Measurements from ENCODE around the gene STARD13.

DNA sequence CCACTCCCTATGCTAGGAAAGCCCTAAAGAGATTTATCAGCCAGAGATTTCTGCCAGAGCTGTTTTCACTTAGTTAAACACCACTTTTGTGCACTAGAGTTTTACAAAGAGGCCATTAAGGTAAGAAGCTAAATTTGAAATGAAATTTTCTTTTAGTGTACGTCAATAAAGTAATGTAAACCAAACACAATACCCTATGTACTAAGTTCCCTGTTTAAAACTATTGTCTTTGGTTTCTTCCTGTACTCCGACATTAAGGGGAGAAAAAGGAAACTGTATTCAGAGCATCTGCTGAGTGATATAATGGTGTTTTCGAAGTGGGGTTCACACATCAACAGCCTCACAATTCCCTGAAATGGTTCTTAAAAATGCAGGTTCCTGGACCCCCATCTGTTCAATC is 40.7 kb upstream of the STARD13 start:
- TF ChIP-seq, protein P1, sequence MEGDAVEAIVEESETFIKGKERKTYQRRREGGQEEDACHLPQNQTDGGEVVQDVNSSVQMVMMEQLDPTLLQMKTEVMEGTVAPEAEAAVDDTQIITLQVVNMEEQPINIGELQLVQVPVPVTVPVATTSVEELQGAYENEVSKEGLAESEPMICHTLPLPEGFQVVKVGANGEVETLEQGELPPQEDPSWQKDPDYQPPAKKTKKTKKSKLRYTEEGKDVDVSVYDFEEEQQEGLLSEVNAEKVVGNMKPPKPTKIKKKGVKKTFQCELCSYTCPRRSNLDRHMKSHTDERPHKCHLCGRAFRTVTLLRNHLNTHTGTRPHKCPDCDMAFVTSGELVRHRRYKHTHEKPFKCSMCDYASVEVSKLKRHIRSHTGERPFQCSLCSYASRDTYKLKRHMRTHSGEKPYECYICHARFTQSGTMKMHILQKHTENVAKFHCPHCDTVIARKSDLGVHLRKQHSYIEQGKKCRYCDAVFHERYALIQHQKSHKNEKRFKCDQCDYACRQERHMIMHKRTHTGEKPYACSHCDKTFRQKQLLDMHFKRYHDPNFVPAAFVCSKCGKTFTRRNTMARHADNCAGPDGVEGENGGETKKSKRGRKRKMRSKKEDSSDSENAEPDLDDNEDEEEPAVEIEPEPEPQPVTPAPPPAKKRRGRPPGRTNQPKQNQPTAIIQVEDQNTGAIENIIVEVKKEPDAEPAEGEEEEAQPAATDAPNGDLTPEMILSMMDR (IDR thresholded peaks at IDR 0.05) = no peak
- TF ChIP-seq EZH2 (IDR thresholded peaks at IDR 0.05; ENCODE audit: borderline replicate concordance, insufficient read depth, low read depth, low read length, poor library complexity, severe bottlenecking) = no peak

Data from B cell (primary cell).